Epithelial cell of proximal tubule (primary cell): ENCODE data around the gene AKAP6. TPM values are rescaled to one million over a fixed set of nuclear protein-coding genes. Genes with fewer than 3 reads are reported as not detected.
"Not testable (repeated sequence)": the region's sequence is repeated elsewhere in the genome, so short reads cannot be mapped to it uniquely, and the experiment has no call there.

Source experiments
- DNase-seq: peaks from one replicate; pipeline ENCODE4 v3.0.0-alpha.2; 2011; ENCODE audit warnings: low read depth
- H3K4me3 ChIP-seq: 2 replicates; pipeline ENCODE4 v1.5.1; 2011; ENCODE audit warnings: low read depth, mild to moderate bottlenecking, low read length
- CTCF ChIP-seq: conservative IDR thresholded peaks from 2 replicates; pipeline ENCODE4 v1.5.1; 2012; ENCODE audit warnings: low read depth, mild to moderate bottlenecking, low read length
- total RNA-seq: library from RNA; depleted of rRNA; stranded (reverse); fragments of >200 nt; gene quantifications from 2 replicates; pipeline ENCODE4 v1.2.3, GENCODE V29; 2015

The AKAP6 gene
- total RNA-seq, 1 donor from 2014 or later = 4.6 TPM

- H3K4me3 ChIP-seq = no peak overlapping the region
- DNase-seq = no peak
- no peak for TF ChIP-seq CTCF
These were observed 48.0 kb downstream of the AKAP6 start for GRCh38 chr14:32377046-32377646.

GRCh38 chr14:32378284-32378683, 49.2 kb downstream of the AKAP6 start:
- no peak overlapping the region for H3K4me3 ChIP-seq
- no peak for TF ChIP-seq CTCF
- DNase-seq = no peak

- no peak for DNase-seq
- H3K4me3 ChIP-seq = no peak overlapping the region
- no peak for TF ChIP-seq CTCF
These were observed 50.3 kb downstream of the AKAP6 start for GRCh38 chr14:32379447-32379846.

GRCh38 chr14:32381869-32382268, 52.8 kb downstream of the AKAP6 start:
- DNase-seq = no peak
- TF ChIP-seq CTCF = no peak

GRCh38 chr14:32382704-32383103, 53.6 kb downstream of the AKAP6 start:
- no peak for DNase-seq
- TF ChIP-seq CTCF = peak; percentile 76
- H3K4me3 ChIP-seq = no peak overlapping the region

More at GRCh38 chr14:32381869-32382268, 52.8 kb downstream of the AKAP6 start:
- no peak overlapping the region for H3K4me3 ChIP-seq

- DNase-seq = no peak
- TF ChIP-seq CTCF = no peak
- H3K4me3 ChIP-seq = no peak overlapping the region
These were observed 54.4 kb downstream of the AKAP6 start for GRCh38 chr14:32383364-32384009.

GRCh38 chr14:32384464-32384863, 55.4 kb downstream of the AKAP6 start:
- H3K4me3 ChIP-seq = no peak overlapping the region
- TF ChIP-seq CTCF = no peak
- no peak for DNase-seq

- H3K4me3 ChIP-seq, DNase-seq: not testable (repeated sequence)
These were observed 58.2 kb downstream of the AKAP6 start for GRCh38 chr14:32387295-32387694.
